Measurements from ENCODE around the gene DCXR. TPM values are rescaled to one million over a fixed set of nuclear protein-coding genes. Genes with fewer than 3 reads are reported as not detected.

Gene DCXR
- total RNA-seq, 1 experiment from 2014 or later, result 306 TPM

GRCh38 chr17:82042649-82043048 lies 5.2 kb upstream of the DCXR start:
- no peak overlapping the region for H3K27ac ChIP-seq (ENCODE audit: low read depth, low read length)
- no peaks in the 10 kb centered on the region for H3K9me3 ChIP-seq (ENCODE audit: control insufficient read depth in 1 of 2, insufficient read depth in 1 of 2, low read depth in 1 of 2, low read length in 2 of 2)
- RAD21 ChIA-PET (ENCODE audit: low non-redundant PET in 1 of 2, low total read pairs in 2 of 2, uncharacterized antibody in 2 of 2, unreplicated experiment in 2 of 2), result no interaction called here
- H3K79me2 ChIP-seq (ENCODE audit: insufficient read depth, low read length), result no peaks in the 10 kb centered on the region
- CTCF ChIA-PET, result no interaction called here
- no peak for TF ChIP-seq EGR1 (IDR thresholded peaks at IDR 0.05; ENCODE audit: low read depth)
- no peak for TF ChIP-seq ATF3 (IDR thresholded peaks at IDR 0.05)
- no peak for TF ChIP-seq TCF7L2 (IDR thresholded peaks at IDR 0.05; ENCODE audit: borderline replicate concordance, extremely low read depth, insufficient read depth, insufficient read length)
- no peak for TF ChIP-seq YY1 (IDR thresholded peaks at IDR 0.05; ENCODE audit: extremely low read depth, insufficient replicate concordance, low read depth, low read length)
- TF ChIP-seq REST (IDR thresholded peaks at IDR 0.05; ENCODE audit: low read depth), result no peak
- TF ChIP-seq FOSL1 (IDR thresholded peaks at IDR 0.05; ENCODE audit: low read depth), result no peak
- TF ChIP-seq ZNF274 (IDR thresholded peaks at IDR 0.05; ENCODE audit: low read depth, low read length), result no peak
- no peak for TF ChIP-seq POLR2AphosphoS5 (IDR thresholded peaks at IDR 0.05; ENCODE audit: low read depth, low read length)
- TF ChIP-seq RAD21 (IDR thresholded peaks at IDR 0.05; ENCODE audit: low read depth), result no peak
- TF ChIP-seq SIN3A (IDR thresholded peaks at IDR 0.05; ENCODE audit: low read depth), result no peak
- TF ChIP-seq POLR2A (IDR thresholded peaks at IDR 0.05; ENCODE audit: borderline replicate concordance, extremely low read depth, insufficient read depth, insufficient read length), result no peak
- no peak for TF ChIP-seq ELF1 (IDR thresholded peaks at IDR 0.05; ENCODE audit: borderline replicate concordance, low read depth)
- no peak for TF ChIP-seq EZH2 (IDR thresholded peaks at IDR 0.05)
- TF ChIP-seq SP1 (IDR thresholded peaks at IDR 0.05; ENCODE audit: low read depth), result no peak
- no peak for TF ChIP-seq CEBPB (IDR thresholded peaks at IDR 0.05; ENCODE audit: low read depth)
- no peak for TF ChIP-seq MAX (IDR thresholded peaks at IDR 0.05)
- TF ChIP-seq EZH2phosphoT487 (IDR thresholded peaks at IDR 0.05; ENCODE audit: borderline replicate concordance), result no peak
- no peak for TF ChIP-seq ZBTB33 (IDR thresholded peaks at IDR 0.05; ENCODE audit: extremely low read depth, insufficient replicate concordance, low read length)
- H3K4me1 ChIP-seq (ENCODE audit: control insufficient read depth in 1 of 2, insufficient read depth in 2 of 2, low read length in 2 of 2), result peaks cover 4 to 6% of the 10 kb centered on the region in 2 experiments
- no peak overlapping the region for H3K4me2 ChIP-seq (ENCODE audit: low read length)
- no peaks in the 10 kb centered on the region for H3K27me3 ChIP-seq (ENCODE audit: insufficient read depth, low read length)
- POLR2A ChIA-PET, result no interaction called here
- H3K36me3 ChIP-seq (ENCODE audit: control insufficient read depth in 1 of 2, insufficient read depth in 2 of 2, low read length in 2 of 2), result peaks cover 0 to 5% of the 10 kb centered on the region in 2 experiments; a peak in 1 of 4 replicates
- BruUV-seq (replicated peaks), result no TSS peak
- no peak overlapping the region for H2AFZ ChIP-seq (ENCODE audit: low read depth, low read length, poor library complexity, severe bottlenecking)
- intact Hi-C loops (cut with micrococcal nuclease), result no loop called here
- H3K9ac ChIP-seq (ENCODE audit: low read length), result no peak overlapping the region
- no peaks in the 10 kb centered on the region for H4K20me1 ChIP-seq (ENCODE audit: insufficient read depth)
- ATAC-seq (no peak), DNase-seq (ENCODE audit: low read depth, low spot score) (no peak)
- H3K9me2 ChIP-seq (ENCODE audit: insufficient read depth), result no peaks in the 10 kb centered on the region
- H3K4me3 ChIP-seq (replicated peaks in 1 of 2; ENCODE audit: low read depth in 1 of 2, low read length in 2 of 2), result no peak overlapping the region
